Posterior cingulate gyrus (tissue), 11 donors: ENCODE data around the gene ZP3.
"Not testable (repeated sequence)": the region's sequence is repeated elsewhere in the genome, so short reads cannot be mapped to it uniquely, and the experiment has no call there.

Source experiments
- DNase-seq, 10 donors: peaks; one replicate each; pipeline versions ENCODE4 v3.0.0 to v3.0.0-alpha.2; 2020 to 2021; ENCODE audit warnings: mixed read lengths in 3 of 10
- intact Hi-C: fragments of 100-400 bp; cut with DNase I; formaldehyde crosslinking; loops from one replicate; pipeline ENCODE4 v1.15.1; 2023

Gene ZP3

DNA sequence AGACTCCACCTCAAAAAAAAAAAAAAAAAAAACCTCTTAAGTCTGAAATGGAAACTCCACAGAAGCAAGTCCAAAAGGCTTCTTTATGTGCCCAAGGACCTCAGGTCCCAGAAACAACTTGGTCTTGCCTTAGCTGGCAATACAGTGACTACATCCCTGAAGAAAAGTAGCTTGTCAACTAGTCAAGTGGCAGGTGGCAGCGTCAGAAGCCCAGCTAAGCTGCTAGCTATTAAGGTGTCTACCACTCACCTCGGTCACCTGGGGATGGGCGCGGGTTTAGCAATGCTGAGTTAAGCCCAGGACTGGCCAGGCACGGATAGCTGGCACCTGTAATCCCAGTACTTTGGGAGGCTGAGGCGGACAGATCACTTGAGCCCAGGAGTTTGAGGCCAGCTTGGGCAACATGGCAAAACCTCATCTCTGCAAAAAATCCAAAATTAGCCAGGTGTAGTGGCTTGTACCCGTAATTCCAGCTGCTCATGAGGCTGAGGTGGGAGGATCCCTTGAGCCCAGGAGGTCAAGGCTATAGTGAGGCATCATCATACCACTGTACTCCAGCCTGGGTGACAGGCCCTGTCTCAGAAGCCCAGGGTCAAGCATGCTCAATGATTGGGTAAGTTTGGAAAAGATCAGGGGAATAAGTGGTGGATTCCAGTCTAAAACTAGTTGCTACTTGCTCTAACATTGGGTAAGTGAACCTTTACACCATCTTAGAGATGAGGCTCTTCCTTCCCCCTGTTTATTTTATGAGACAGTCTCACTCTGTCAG is 14.6 kb downstream of the ZP3 start:
- DNase-seq, intact Hi-C loops: not testable (repeated sequence)

DNA sequence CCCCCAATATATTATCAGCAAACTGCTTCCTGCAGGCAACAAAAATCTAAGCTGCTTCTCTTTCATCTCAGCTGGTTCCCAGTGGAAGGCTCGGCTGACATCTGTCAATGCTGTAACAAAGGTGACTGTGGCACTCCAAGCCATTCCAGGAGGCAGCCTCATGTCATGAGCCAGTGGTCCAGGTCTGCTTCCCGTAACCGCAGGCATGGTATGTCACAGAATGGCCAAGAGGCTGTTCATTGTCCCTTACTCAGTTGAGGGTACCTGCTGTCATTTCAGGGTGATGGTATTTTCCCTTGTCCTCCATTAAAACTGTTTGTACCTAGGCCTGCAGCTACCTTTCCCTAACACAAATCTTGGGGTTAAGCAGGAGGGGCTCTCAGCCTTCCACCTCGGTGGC is 15.7 kb downstream of the ZP3 start:
- intact Hi-C loops: not testable (repeated sequence)
- DNase-seq: peak in 1 of 10 donors; percentile 52

DNA sequence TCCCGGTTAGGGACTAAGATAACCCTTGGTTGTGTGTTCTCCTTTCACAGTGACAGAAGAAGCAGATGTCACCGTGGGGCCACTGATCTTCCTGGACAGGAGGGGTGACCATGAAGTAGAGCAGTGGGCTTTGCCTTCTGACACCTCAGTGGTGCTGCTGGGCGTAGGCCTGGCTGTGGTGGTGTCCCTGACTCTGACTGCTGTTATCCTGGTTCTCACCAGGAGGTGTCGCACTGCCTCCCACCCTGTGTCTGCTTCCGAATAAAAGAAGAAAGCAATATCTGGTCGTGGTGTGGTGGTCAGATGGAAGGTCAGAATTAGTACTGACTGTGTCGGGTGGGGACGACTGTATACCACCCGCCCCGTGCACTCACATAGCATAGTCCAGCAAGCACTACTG is 17.0 kb downstream of the ZP3 start:
- DNase-seq, intact Hi-C loops: not testable (repeated sequence)

DNA sequence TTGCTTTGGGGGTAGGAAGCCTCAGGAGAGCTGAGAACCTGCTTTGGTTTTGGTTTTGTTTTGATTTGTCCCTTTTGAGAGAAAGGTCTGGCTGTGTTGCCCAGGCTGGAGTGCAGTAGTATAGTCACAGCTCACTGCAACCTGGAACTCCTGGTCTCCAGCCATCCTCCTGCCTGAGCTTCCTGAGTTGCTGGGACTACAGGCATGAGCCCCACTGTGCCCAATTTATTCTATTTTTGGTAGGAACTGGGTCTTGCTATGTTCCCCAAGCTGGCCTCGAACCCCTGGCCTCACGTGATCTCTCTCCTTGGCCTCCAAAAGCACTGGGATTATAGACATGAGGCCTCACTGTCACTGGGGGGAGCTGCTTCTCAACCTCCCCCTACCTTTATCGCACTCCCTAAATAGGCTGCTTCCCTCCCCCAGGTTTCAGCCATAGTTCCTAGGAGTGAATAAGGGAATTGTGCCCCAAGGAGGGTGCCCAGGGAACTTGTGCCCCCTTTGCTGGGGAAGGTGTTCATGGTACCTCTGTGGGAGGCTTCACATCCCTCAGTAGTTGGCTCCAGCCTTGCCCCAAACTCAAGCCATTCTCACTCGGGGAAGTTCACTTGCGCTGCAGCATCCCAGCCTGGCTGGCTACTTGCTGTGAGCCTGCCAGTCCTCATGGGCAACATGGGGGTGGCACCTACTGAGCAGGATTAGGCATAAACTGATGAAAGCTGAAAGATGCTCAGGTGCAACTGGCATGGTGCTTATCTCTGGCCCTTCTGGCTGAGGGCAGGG is 18.1 kb downstream of the ZP3 start:
- intact Hi-C loops: not testable (repeated sequence)
- DNase-seq: peak in 1 of 10 donors; percentile 34

DNA sequence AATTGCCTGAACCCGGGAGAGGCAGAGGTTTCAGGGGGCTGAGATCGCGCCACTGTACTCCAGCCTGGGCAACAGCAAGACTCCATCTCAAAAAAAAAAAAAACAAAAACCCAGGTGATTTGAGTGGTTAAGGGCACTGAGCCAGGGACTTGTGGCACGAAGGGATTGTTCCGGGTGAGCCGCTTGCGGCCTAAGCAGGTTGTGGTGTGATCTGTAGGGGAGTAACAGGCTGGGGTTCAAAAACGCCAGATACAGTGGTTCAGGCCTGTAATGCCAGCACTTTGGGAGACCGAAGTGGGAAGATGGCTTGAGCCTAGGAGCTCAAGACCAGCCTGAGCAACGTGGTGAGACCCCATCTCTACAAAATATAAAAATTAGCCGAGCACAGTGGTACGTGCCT is 19.1 kb downstream of the ZP3 start:
- intact Hi-C loops: not testable (repeated sequence)
- peak in 1 of 10 donors; percentile 14 for DNase-seq

DNA sequence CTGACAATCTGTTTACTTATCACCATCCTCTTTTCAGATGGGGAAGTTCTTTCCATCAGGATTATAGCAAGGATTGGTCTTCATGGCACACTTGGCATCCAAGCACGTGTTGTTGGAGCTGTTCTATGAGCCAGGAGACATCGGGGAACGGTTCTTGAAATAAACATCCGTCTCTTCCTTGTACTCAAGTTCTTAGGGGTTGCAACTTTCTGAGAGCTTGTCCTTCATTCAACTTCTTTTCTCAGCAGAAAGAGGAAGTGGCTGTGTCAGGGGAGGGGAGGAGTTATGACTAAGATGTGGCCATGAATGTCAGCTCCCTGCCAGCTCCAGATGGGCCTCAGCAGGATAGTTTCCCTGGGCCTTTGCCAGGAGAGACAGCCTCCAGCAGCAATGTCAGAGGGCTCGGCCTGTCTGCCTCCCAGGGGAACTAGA is 20.8 kb downstream of the ZP3 start:
- peak in 1 of 10 donors; percentile 82 for DNase-seq
- intact Hi-C loops: not testable (repeated sequence)

DNA sequence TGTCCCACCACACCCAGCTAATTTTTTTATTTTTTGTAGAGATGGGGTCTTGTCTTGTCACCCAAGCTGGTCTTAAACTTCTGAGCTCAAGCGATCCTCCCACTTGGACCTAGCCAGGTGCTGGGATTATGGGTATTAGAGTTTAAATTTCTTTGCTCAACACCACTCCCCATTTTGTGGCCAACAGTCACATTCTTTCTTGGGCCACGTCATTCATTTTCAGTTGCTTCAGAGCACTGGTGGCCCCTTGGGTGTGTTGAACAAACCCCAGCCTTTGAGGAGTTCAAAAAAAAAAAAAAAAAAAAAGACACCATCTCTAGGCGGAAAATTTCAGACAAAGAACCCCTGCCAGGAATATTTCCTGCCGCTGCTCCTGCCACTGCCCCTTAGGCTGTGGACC is 32.3 kb downstream of the ZP3 start:
- intact Hi-C loops, DNase-seq: not testable (repeated sequence)

DNA sequence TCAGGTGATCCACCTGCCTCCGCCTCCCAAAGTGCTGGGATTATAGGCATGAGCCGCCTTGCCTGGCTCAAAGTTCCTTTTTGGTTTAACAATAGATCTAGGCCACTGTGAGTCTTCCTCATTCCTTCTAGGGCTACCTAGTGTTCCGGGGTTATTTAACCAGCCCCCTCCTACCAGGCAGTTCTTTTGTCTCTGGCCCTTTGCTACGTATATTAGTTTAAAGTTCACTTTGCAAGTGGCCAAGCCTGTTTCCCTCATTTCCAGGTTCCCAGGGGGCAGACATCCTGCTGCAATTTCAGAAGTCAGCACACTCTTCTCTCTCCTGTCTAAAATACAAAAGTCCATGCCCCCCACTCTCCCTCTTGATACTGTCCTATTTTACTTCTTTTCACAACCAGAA is 33.8 kb downstream of the ZP3 start:
- DNase-seq, intact Hi-C loops: not testable (repeated sequence)

DNA sequence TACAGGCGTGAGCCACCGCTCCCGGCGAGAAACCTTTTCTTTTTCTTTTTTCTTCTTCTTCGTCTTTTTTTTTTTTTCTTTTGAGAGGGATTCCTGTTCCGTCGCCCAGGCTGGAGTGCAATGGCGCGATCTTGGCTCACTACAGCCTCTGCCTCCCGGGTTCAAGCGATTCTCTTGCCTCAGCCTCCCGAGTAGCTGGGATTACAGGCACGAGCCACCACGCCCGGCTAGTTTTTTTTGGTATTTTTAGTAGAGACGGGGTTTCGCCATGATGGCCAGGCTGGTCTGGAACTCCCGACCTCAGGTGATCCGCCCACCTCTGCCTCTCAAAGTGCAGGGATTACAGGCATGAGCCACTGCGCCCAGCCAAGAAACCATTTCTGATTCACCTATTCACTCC is 36.0 kb downstream of the ZP3 start:
- intact Hi-C loops, DNase-seq: not testable (repeated sequence)

DNA sequence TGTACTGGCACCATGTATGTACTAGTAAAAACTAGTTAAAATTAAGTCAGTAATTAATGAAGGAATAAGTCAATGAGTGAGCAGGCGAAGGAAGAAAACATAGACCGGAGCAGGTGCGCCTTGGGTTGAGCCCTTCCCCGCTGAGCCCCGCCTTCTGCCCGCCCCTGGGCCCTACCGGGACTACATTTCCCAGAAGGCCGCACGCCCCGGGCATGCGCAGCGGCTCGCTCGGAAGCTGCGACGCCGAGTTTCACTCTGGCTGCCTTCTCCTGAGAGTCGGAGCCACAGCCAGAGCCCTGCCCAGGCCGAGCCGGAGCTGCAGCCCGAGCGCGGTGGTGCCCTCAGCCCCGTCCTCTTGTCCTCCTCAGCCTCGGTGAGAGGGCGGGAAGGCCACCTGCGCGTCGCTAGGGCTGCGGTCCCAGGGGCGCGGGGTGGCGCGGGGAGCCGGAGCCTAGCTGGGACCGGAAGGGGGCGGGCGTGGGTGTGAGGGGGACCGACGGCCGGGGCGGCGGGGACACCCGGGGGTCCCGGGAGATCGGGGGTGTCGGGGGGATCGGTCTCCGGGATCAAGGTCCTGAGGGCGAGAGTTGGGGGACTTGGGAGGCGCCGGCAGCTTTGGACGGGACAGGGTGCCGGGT is 36.8 kb downstream of the ZP3 start, which contains the start of gene DTX2:
TSS of gene DTX2 (plus strand) at position 246 of the 638 bp plus-strand sequence. CDS start 18,801 bp downstream, outside the sequence.
- intact Hi-C loops: not testable (repeated sequence)
- DNase-seq: peak in 4 of 10 donors; percentile 21 to 90 (median 45)

DNA sequence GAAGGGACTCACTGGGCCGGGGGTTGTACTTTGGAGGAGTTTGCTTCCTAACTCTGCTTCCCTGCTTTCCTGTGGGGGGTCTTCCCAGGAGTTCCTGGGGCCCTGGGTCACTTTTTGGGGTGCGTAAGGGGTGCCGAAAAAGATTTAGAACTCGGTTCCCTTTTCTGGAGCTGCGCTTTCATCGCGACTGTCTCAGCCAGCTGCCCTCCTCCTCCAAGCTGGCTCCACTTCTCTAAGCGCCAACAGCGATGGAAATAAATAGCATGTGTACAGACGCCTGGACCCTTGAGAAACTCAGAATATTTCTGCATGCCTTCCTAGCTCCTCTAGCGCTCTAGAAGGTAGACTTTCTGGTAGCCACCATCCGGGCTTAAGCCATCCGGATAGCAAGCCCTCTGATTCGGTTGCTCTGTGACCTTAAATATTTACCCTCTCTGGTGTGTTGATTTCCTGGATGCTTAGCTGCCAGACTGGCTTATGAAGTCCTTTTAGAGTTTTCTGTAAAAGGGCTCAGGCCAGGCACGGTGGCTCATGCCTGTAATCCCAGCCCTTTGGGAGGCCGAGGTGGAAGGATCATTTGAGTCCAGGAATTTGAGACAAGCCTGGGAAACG is 37.6 kb downstream of the ZP3 start:
- DNase-seq, intact Hi-C loops: not testable (repeated sequence)

DNA sequence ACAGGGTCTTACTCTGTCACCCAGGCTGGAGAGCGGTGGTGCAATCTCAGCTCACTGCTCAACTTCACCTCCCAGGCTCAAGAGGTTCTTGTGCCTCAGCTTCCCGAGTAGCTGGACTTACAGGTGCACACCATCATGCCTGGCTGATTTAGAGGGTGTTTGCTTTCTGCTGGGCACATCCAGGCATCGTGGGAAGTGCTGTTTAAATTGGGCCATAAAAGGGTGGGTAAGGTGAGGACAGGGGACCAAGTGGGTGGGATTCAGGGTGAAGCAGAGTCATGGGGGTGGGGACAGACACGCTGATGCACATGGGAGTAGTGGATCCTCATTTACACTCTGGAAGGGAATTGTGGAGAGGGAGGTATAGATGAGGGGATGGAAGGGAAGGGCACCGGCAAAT is 40.2 kb downstream of the ZP3 start:
- intact Hi-C loops, DNase-seq: not testable (repeated sequence)

DNA sequence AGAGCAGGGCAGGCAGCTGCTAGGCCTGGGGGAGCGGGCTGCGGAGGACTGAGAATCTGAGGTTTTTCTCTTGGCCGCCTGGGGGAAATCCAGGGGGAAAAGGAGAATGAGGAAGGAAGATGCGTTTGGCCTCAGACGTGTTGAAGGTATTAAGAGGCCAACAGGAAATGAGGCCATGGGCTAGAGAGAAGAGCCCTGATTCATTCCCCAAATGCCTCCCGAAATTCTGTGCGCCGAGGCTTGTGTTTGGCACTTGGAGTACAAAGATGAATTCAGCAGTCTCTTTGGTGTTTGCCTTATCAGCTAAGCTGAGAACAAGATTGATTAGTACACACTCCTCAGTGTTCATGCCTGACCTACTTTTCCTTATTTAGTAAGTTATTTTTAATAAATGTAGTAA is 41.2 kb downstream of the ZP3 start:
- intact Hi-C loops, DNase-seq: not testable (repeated sequence)

DNA sequence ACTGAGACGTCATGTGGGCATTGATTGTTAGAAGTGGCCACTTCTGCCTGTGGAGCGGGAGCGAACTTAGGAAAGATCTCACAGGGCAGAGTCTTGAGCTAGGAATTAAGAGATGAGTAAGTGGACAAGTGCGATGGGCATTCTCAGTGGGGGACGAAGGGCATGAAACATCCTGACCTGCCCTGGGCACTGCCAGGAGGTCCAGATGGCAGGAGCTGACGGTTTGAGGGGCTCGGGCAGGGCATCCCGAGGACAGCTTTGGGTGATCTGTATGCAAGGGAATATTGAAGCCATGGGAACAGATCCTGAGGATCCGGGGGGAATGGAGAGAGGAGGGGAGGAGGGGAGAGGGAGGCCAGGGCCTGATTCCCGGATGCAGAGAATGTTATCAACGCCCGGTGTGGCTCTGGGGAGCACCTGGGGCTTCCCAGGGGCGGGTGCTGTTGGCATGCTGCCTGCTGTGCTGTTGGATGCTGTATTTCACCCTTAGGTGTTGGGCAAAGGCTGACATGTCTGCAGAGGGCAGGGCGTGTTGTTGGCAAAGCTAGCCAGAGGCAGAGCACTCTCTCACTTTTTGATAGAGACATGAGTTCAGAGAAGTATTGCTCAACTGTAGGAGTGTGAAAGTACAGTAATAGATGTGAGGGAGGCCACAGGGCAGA is 43.1 kb downstream of the ZP3 start:
- peak in 2 of 10 donors; percentile 64 to 72 for DNase-seq
- intact Hi-C loops: not testable (repeated sequence)

DNA sequence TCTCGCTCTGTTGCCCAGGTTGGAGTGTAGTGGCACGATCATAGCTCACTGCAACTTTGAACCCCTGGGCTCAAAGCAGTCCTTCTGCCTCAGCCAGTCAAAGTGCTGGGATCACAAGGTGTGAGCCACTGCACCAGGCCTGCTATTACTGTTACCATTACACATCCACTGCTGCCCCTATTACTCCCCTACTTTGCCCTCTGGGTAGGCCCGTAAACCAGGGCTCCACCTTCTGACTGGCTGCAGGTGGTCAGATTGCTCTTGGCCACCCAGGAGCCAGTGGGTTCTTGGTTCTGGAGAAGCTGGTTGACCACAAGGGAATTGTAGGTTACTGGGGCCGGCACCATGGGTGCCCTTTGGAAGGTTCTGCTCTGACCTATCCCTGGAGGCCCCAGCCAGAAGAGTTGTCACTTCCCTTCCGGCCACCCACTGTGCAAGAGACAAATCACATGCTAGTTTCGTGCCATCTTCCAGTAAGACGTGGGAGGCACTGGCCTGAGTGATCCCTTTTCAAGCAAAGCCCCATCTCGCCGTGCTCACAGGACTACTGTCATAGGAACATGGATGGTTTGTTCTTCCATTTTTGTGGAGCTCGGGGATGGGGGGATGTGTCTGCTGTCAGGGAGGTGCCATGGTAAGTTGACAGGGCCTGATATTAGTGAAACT is 46.9 kb downstream of the ZP3 start:
- DNase-seq, intact Hi-C loops: not testable (repeated sequence)

DNA sequence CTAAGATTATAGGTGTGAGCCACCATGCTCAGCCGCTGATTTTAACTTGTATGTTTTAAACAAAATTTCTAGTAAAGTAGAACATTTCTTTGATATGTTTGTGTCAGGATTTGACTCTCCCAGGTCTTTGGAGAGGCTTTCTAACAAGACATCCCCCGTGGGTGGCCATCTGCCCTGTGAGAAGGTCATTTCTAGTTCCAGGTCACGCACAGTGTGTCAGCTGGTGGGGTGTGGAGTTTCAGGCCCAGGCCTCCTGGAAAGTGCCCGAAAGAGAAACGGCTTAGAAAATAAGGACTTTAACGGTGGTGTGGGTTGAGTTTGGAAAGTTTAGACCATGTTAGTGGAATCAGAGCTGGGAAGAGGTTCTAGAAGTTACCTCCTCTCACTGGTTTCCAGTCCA is 48.3 kb downstream of the ZP3 start:
- DNase-seq, intact Hi-C loops: not testable (repeated sequence)

DNA sequence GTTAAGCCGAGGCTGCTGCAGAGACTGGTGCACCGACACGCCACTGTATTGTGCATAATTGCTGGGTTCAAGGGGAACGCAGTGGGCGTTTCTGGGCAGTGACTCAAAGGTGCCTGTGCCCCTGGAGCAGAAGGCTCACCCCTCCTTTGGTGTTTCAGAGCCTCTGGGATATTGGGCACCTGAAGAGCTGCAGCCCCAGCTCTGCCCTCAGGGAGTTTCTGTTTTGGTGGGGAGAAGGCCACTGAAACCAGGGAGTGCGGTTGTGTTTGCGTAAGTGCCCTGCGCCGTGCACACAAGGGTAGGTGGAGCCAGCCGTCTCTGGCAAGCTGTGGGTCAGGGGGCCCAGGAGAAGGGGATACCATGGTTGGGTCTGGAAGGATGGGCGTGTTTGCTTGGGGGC is 51.5 kb downstream of the ZP3 start:
- DNase-seq, intact Hi-C loops: not testable (repeated sequence)

DNA sequence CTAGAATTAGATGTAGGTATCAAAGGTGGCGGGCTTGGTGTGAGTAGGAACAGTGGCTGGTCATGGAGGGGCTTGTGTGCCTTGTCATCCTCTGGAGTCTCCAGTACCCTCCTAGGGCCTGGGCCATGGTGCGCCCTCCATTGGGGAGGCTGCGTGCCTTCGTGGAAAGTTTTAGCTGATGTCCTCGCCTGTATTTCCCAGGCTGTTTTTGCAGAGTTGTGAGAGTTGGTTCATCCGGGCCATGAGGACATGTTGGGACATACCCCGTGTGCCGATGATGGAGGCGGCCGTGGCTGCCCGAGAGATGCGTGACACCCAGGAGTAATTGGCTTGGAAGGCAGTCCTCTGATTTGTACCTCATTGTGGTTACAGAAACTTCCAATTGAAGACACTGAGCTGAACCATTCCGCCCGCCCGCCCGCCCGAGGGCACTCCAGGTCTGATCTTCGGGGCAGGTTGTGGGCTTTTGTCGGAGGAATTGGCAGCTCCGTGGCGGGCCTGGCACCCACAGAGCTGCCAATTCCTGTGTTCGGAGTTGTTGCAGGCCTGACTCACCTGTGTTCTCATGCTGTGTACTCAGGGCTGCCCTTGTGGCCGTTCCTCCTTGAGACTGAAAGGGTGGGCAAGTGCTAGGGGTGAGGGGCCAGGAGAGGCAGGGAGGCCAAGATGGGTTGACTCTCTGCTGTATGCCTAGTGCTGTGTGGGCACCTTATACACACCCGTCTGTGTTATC is 52.2 kb downstream of the ZP3 start:
- DNase-seq, intact Hi-C loops: not testable (repeated sequence)

DNA sequence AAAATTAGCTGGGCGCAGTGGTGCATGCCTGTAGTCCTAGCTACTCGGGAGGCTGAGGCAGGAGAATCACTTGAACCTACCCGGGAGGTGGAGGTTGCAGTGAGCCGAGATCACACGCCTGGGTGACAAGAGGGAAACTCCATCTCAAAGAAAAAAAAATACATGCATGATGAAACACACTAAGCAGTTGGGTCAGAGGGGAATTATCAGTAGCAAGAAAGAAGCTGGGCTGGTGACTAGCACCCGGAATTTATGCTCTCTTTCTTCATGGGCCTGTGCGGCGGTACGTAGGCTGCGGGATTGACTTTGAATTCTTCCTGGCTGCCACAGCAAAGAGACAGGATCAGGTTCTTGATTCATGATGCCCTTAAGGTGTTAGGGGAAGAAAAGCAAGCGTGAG is 54.9 kb downstream of the ZP3 start:
- intact Hi-C loops, DNase-seq: not testable (repeated sequence)
